GM12878 (cell line): ENCODE measurements around the gene ADH1C. TPM values are rescaled to one million over a fixed set of nuclear protein-coding genes. Genes with fewer than 3 reads are reported as not detected.

Experiments
- ATAC-seq: fragments of 200-7000 bp; cut with Tn5 transposase; 3 replicates; pipeline ENCODE4 v1.9.1; 2020; ENCODE audit warnings: mild to moderate bottlenecking, moderate library complexity
- BruUV-seq: library from RNA; stranded (reverse); fragments of 400-500 nt; replicated peaks from 2 replicates; lab custom pipeline; 2021; lab: Mats Ljungman, UMichigan
- CTCF ChIA-PET: fragments of 300-600 bp; sonication (Branson Sonifier 250); formaldehyde crosslinking; extraction: SDS; loops from one replicate; lab custom pipeline; 2021; ENCODE audit warnings: inconsistent platforms; lab: Yijun Ruan, JAX
- POLR2A ChIA-PET: fragments of 350-600 bp; formaldehyde crosslinking; extraction: SDS; loops from one replicate; lab custom pipeline; 2021; ENCODE audit warnings: inconsistent platforms; lab: Charles Lee
- RAD21 ChIA-PET: fragments of 300-600 bp; sonication (Branson Sonifier 250); formaldehyde crosslinking; loops from one replicate; lab custom pipeline; 2023; ENCODE audit warnings: antibody characterized with exemption; ENCODE audit not compliant: unreplicated experiment; lab: Charles Lee
- SMC1A ChIA-PET: fragments of 300-600 bp; sonication (Branson Sonifier 250); formaldehyde crosslinking; loops from one replicate; lab custom pipeline; 2023; ENCODE audit not compliant: unreplicated experiment, uncharacterized antibody; lab: Charles Lee
- DNase-seq: peaks from one replicate; pipeline ENCODE4 v3.0.0-alpha.2; 2011; ENCODE audit warnings: low read depth, low spot score
- FAIRE-seq: peaks from 3 replicates; lab custom pipeline; 2011; peaks lifted over from hg19 to GRCh38; lab: Jason Lieb, UNC
- H2AFZ ChIP-seq: 2 replicates; pipeline ENCODE4 v1.6.0; 2011; ENCODE audit warnings: low read depth, low read length, control low read depth; ENCODE audit not compliant: control insufficient read depth
- H3K27ac ChIP-seq: 2 replicates; pipeline ENCODE4 v1.5.1; 2011; ENCODE audit warnings: control low read depth; ENCODE audit not compliant: control insufficient read depth, insufficient read depth
- H3K27me3 ChIP-seq, 2 experiments: replicated peaks in 1 of 2; 2 replicates each; pipeline versions ENCODE4 v1.6.0 to v1.6.1; 2011; ENCODE audit warnings: low read length in 1 of 2; ENCODE audit not compliant: control insufficient read depth in 2 of 2, insufficient read depth in 2 of 2
- H3K36me3 ChIP-seq, 2 experiments: 2 replicates each; pipeline ENCODE4 v1.5.1; 2011; ENCODE audit warnings: low read length in 1 of 2; ENCODE audit not compliant: control insufficient read depth in 2 of 2, insufficient read depth in 2 of 2
- H3K4me1 ChIP-seq: 2 replicates; pipeline ENCODE4 v1.6.1; 2011; ENCODE audit warnings: mild to moderate bottlenecking, low read length, moderate library complexity, mixed read lengths; ENCODE audit not compliant: control insufficient read depth, insufficient read depth
- H3K4me2 ChIP-seq: 2 replicates; pipeline ENCODE4 v1.6.0; 2011; ENCODE audit warnings: control low read depth; ENCODE audit not compliant: control insufficient read depth, insufficient read depth
- H3K4me3 ChIP-seq: fragments of 200-600 bp; sonication (generic); 2 replicates; pipeline ENCODE4 v1.5.1; 2016
- H3K79me2 ChIP-seq: 2 replicates; pipeline ENCODE4 v1.6.0; 2011; ENCODE audit warnings: low read length; ENCODE audit not compliant: control insufficient read depth, insufficient read depth
- H3K9ac ChIP-seq: 2 replicates; pipeline ENCODE4 v1.8.0; 2011; ENCODE audit warnings: low read length, control low read depth, mixed read lengths; ENCODE audit not compliant: control insufficient read depth, insufficient read depth
- H3K9me3 ChIP-seq: replicated peaks from 3 replicates; pipeline ENCODE4 v1.5.1; 2011; ENCODE audit warnings: mild to moderate bottlenecking, low read length; ENCODE audit not compliant: control insufficient read depth, insufficient read depth
- H4K20me1 ChIP-seq: 2 replicates; pipeline ENCODE4 v1.6.0; 2011; ENCODE audit not compliant: control insufficient read depth, insufficient read depth
- ASH2L ChIP-seq: fragments of 300-600, 200-600 bp; sonication (generic); IDR thresholded peaks from 2 replicates; pipeline ENCODE4 v1.6.1; 2017; ENCODE audit warnings: low read depth, mild to moderate bottlenecking, borderline replicate concordance
- BCLAF1 ChIP-seq: fragments of 450-650 bp; IDR thresholded peaks from 2 replicates; pipeline ENCODE4 v1.6.1; 2017; ENCODE audit warnings: antibody characterized with exemption, mild to moderate bottlenecking, moderate library complexity
- CHD2 ChIP-seq: IDR thresholded peaks from 2 replicates; pipeline ENCODE4 v1.6.1; 2011; ENCODE audit warnings: low read depth, low read length, improper control_type of control experiment, borderline replicate concordance
- CTCF ChIP-seq, 3 experiments: IDR thresholded peaks in 2 of 3; conservative IDR thresholded peaks in 1 of 3; 2 replicates each; pipeline ENCODE4 v1.5.1; 2011; ENCODE audit warnings: low read depth in 3 of 3, low read length in 3 of 3, mild to moderate bottlenecking in 3 of 3, control low read depth in 2 of 3, moderate library complexity in 2 of 3, inconsistent platforms in 1 of 3, mixed read lengths in 1 of 3; ENCODE audit not compliant: control insufficient read depth in 2 of 3, insufficient read depth in 1 of 3; ENCODE audit errors: extremely low read depth in 1 of 3
- ETV6 ChIP-seq, 2 experiments: fragments of 450-650 bp in 1 of 2; IDR thresholded peaks in 1 of 2; conservative IDR thresholded peaks in 1 of 2; 2 replicates each; pipeline ENCODE4 v1.6.1; 2014; ENCODE audit warnings: antibody characterized with exemption in 1 of 2, borderline replicate concordance in 1 of 2, low read depth in 1 of 2, mild to moderate bottlenecking in 1 of 2, moderate library complexity in 1 of 2
- HCFC1 ChIP-seq: fragments of 150-350 bp; IDR thresholded peaks from 2 replicates; pipeline ENCODE4 v1.6.1; 2014; ENCODE audit warnings: low read length
- IRF4 ChIP-seq: IDR thresholded peaks from 2 replicates; pipeline ENCODE4 v1.6.1; 2011; ENCODE audit warnings: low read depth, low read length
- KAT2A ChIP-seq: conservative IDR thresholded peaks from 2 replicates; pipeline ENCODE4 v1.6.1; 2011; ENCODE audit warnings: low read depth, low read length; ENCODE audit not compliant: control insufficient read depth
- MYB ChIP-seq: fragments of 150-350 bp; IDR thresholded peaks from 2 replicates; pipeline ENCODE4 v1.6.1; 2014; ENCODE audit warnings: mild to moderate bottlenecking, low read depth, low read length, borderline replicate concordance
- NFXL1 ChIP-seq: fragments of 450-650 bp; IDR thresholded peaks from 2 replicates; pipeline ENCODE4 v1.6.1; 2017; ENCODE audit warnings: antibody characterized with exemption, mild to moderate bottlenecking, borderline replicate concordance
- NRF1 ChIP-seq: conservative IDR thresholded peaks from 2 replicates; pipeline ENCODE4 v1.6.1; 2011; ENCODE audit warnings: mild to moderate bottlenecking, low read depth, low read length, improper control_type of control experiment
- PRDM15 ChIP-seq: fragments of 450-650 bp; formaldehyde crosslinking; IDR thresholded peaks from 2 replicates; pipeline ENCODE4 v1.4.0; 2020; ENCODE audit warnings: mild to moderate bottlenecking, moderate library complexity
- SIN3A ChIP-seq: IDR thresholded peaks from 2 replicates; pipeline ENCODE4 v1.6.1; 2012; ENCODE audit warnings: low read depth, low read length, improper control_type of control experiment
- SMC3 ChIP-seq: IDR thresholded peaks from 2 replicates; pipeline ENCODE4 v1.6.1; 2011; ENCODE audit warnings: low read length, improper control_type of control experiment, borderline replicate concordance
- SUPT20H ChIP-seq: IDR thresholded peaks from 2 replicates; pipeline ENCODE4 v1.6.1; 2011; ENCODE audit warnings: low read depth, mild to moderate bottlenecking, low read length, moderate library complexity, borderline replicate concordance; ENCODE audit not compliant: control insufficient read depth
- ZNF207 ChIP-seq: fragments of 450-650 bp; IDR thresholded peaks from 2 replicates; pipeline ENCODE4 v1.6.1; 2014; ENCODE audit warnings: antibody characterized with exemption, mild to moderate bottlenecking, borderline replicate concordance
- ZSCAN29 ChIP-seq: fragments of 450-650 bp; IDR thresholded peaks from 2 replicates; pipeline ENCODE4 v1.6.1; 2017; ENCODE audit warnings: mild to moderate bottlenecking, moderate library complexity
- WGBS: methylation state at CpG from one replicate; pipeline ENCODE4 v1.1.6; 2016; ENCODE audit warnings: low lambda C conversion rate; ENCODE audit not compliant: insufficient replicate concordance, insufficient coverage; ENCODE audit errors: missing lambda C conversion rate; 5-methylcytosine and 5-hydroxymethylcytosine counted together
- in situ Hi-C: fragments of 300-500 bp; cut with MboI; formaldehyde crosslinking; loops from 9 replicates; pipeline ENCODE4 v1.14.3; 2018; ENCODE audit warnings: mixed read lengths
- intact Hi-C: fragments of 100-400 bp; cut with micrococcal nuclease; formaldehyde crosslinking; loops from one replicate; pipeline ENCODE4 v1.14.2; 2022; ENCODE audit not compliant: unreplicated experiment
- polyA plus RNA-seq, 11 experiments: library from polyadenylated mRNA; depleted of rRNA in 4 of 11; unstranded in 6 of 11; stranded (reverse) in 5 of 11; fragments of >200 nt; fragmentation: Nextera tagmentation in 4 of 11; fragmentation: Illumina TruSeq in 1 of 11; extraction: Ambion mirVana in 4 of 11; extraction: Trizol in 1 of 11; gene quantifications; 1 replicate in 1 of 11; 2 replicates in 10 of 11; pipeline versions ENCODE4 v1.2.1 to v1.2.3, GENCODE V29; 2011 to 2016; ENCODE audit warnings: inconsistent platforms in 2 of 11, missing spikeins in 2 of 11, low read depth in 1 of 11
- total RNA-seq, 4 experiments: library from RNA; depleted of rRNA in 3 of 4; stranded (reverse); fragments of >200 nt in 3 of 4; fragmentation: Illumina TruSeq in 1 of 4; extraction: Trizol in 1 of 4; gene quantifications; 2 replicates each; pipeline versions ENCODE4 v1.2.1 to v1.2.3, GENCODE V29; 2013 to 2021

Gene ADH1C
- total and polyA plus RNA-seq, 10 of the 15 experiments (the other 5 are each of a cell fraction or from before 2014, with no cell fraction given), result 0.04 to 1.1 (median 0.10) TPM; not detected in 3

GRCh38 chr4:99329876-99330275, 22.7 kb downstream of the ADH1C start:
- no peaks in the 10 kb centered on the region for H3K27me3 ChIP-seq
- no peaks in the 10 kb centered on the region for H3K36me3 ChIP-seq
- in situ Hi-C loops (no loop called here), intact Hi-C loops (no loop called here)
- POLR2A ChIA-PET, result no interaction called here
- no peaks in the 10 kb centered on the region for H3K79me2 ChIP-seq
- H3K9ac ChIP-seq, result no peak overlapping the region
- DNase-seq (no peak), ATAC-seq (no peak), FAIRE-seq (no peak)
- H2AFZ ChIP-seq, result no peak overlapping the region
- 0% methylated on average over 2 of the region's 2 CpGs for WGBS
- CTCF ChIA-PET, result no interaction called here
- H3K4me3 ChIP-seq, result no peak overlapping the region
- H4K20me1 ChIP-seq, result no peaks in the 10 kb centered on the region
- no peaks in the 10 kb centered on the region for H3K4me1 ChIP-seq
- no peak overlapping the region for H3K4me2 ChIP-seq
- no peak overlapping the region for H3K27ac ChIP-seq
- TF ChIP-seq NFXL1 (no peak), KAT2A (no peak), BCLAF1 (no peak), HCFC1 (no peak), SIN3A (no peak), SUPT20H (no peak), ZNF207 (no peak), ETV6 (conservative IDR thresholded peaks at IDR 0.05 in 1 of 2, IDR thresholded peaks at IDR 0.05 in 1 of 2; ENCODE audit: borderline replicate concordance in 1 of 2, low read depth in 1 of 2) (no peak), MYB (no peak), ZSCAN29 (no peak), CTCF (IDR thresholded peaks at IDR 0.05 in 2 of 3, conservative IDR thresholded peaks at IDR 0.05 in 1 of 3; ENCODE audit: control insufficient read depth in 2 of 3, extremely low read depth in 1 of 3, insufficient read depth in 1 of 3, low read depth in 3 of 3, low read length in 3 of 3) (no peak), ASH2L (no peak), CHD2 (no peak), SMC3 (no peak), IRF4 (no peak), NRF1 (no peak), PRDM15 (CRISPR knock-in tag) (no peak)
- SMC1A ChIA-PET, result no interaction called here
- no peaks in the 10 kb centered on the region for H3K9me3 ChIP-seq
- BruUV-seq, result no TSS peak
- RAD21 ChIA-PET, result no interaction called here
